Measurements from ENCODE around the gene DCTN4. TPM values are rescaled to one million over a fixed set of nuclear protein-coding genes. Genes with fewer than 3 reads are reported as not detected.
A peak's percentile ranks its signal among the peaks of the same experiment; 100 is the strongest.

DCTN4 gene
- total and polyA plus RNA-seq, 9 of the 15 experiments (the other 6 are each of a cell fraction or from before 2014, with no cell fraction given): 20.4 to 64.9 (median 49.9) TPM

DNA sequence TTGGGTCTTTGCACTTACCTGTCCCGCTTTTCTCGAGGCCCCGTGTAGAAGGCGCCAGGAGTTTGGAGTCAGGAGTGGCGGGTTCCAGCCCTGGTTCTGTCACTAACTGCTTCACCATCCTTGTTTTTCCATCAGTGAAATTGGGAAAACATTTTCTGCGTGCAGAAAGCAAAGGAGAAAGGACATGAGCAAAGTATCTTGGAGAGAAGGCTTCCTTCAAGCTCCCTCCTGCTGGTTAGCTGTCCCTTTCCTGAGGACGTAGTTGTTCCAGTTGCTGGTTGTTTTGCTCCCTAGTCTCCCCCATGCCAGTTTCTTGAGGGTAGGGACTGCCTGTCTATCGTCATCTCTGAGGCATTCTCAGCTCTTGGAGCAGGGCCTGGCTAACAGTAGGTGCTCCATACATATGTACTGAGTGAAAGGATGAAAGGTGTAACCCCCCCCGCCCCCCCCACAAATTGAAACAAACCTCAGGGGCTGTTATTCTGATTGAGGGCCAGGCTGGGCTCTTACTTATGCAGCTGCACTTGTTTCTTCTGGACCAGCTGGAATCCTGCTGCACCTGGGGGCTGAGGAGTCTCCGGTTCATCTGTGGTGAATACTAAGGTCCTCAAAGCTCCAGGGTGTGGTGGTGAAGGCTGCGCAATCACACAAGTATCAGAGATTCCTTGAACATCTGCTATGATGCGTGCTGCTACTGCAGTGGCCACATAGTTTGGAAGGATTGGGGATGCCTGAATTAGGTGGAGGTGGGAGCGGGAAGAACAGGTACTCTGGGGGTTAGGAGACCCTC, 20.8 kb upstream of the DCTN4 start:
- Histone ChIP-seq H3K9ac (ENCODE audit: insufficient read depth in 1 of 2, low read depth in 2 of 2, low read length in 2 of 2) (peak overlapping the region in 1 of 2 experiments; percentile 90; a peak in 2 of 4 replicates), H3K9me1 (ENCODE audit: control insufficient read depth, insufficient read depth, low read length) (no peaks in the 10 kb centered on the region), H3K4me2 (ENCODE audit: insufficient read depth, low read length) (peak overlapping the region; percentile 86; the same call in 1 of the 2 replicates), H3K27me3 (ENCODE audit: control insufficient read depth in 2 of 2, insufficient read depth in 2 of 2, low read length in 2 of 2) (no peaks in the 10 kb centered on the region), H2AFZ (ENCODE audit: low read depth, low read length) (peak overlapping the region; percentile 99; the same call in 1 of the 2 replicates), H3K79me2 (ENCODE audit: control insufficient read depth, insufficient read depth, low read length) (peaks cover 9% of the 10 kb centered on the region; the same call in 1 of the 3 replicates), H3K27ac (ENCODE audit: extremely low read depth, low read depth, low read length) (no peak overlapping the region), H3K4me1 (replicated peaks in 1 of 2; ENCODE audit: control insufficient read depth in 2 of 2, insufficient read depth in 2 of 2, low read length in 2 of 2) (peaks cover 21 to 24% of the 10 kb centered on the region in 2 experiments), H4K20me1 (replicated peaks; ENCODE audit: control insufficient read depth, insufficient read depth, low read length) (no peaks in the 10 kb centered on the region), H3K36me3 (ENCODE audit: control insufficient read depth, insufficient read depth, low read length) (no peaks in the 10 kb centered on the region), H3K4me3 (peak overlapping the region; percentile 72), H3K9me3 (replicated peaks; ENCODE audit: control insufficient read depth, insufficient read depth, low read depth, low read length) (no peaks in the 10 kb centered on the region)
- DNase-seq (ENCODE audit: extremely low read depth in 1 of 4, low spot score in 3 of 4) (no peak), ATAC-seq (no peak), FAIRE-seq (no peak)
- 37% methylated on average over 13 of the region's 13 CpGs for WGBS (ENCODE audit: insufficient coverage, low coverage, missing lambda C conversion rate)
- CTCF ChIA-PET (ENCODE audit: low intra/inter-chr PET ratio): interaction anchor here (0.7 kb wide), 1 partner anchor 217 kb away, joined by 3 read pairs; no protein-coding TSS in a partner anchor
- no TSS peak for BruUV-seq (replicated peaks)
- in situ Hi-C loops (cut with MboI): no loop called here
- POLR2A ChIA-PET: interaction anchor here (0.7 to 1.2 kb wide), 2 partner anchors 60 to 792 kb away, joined by 3 read pairs; no protein-coding TSS in a partner anchor
- intact Hi-C loops (cut with micrococcal nuclease): loop anchor here (1.0 to 10.0 kb wide), 5 partner anchors 17 to 325 kb away; partner anchors contain the start of gene RBM22
- TF ChIP-seq, protein P1, sequence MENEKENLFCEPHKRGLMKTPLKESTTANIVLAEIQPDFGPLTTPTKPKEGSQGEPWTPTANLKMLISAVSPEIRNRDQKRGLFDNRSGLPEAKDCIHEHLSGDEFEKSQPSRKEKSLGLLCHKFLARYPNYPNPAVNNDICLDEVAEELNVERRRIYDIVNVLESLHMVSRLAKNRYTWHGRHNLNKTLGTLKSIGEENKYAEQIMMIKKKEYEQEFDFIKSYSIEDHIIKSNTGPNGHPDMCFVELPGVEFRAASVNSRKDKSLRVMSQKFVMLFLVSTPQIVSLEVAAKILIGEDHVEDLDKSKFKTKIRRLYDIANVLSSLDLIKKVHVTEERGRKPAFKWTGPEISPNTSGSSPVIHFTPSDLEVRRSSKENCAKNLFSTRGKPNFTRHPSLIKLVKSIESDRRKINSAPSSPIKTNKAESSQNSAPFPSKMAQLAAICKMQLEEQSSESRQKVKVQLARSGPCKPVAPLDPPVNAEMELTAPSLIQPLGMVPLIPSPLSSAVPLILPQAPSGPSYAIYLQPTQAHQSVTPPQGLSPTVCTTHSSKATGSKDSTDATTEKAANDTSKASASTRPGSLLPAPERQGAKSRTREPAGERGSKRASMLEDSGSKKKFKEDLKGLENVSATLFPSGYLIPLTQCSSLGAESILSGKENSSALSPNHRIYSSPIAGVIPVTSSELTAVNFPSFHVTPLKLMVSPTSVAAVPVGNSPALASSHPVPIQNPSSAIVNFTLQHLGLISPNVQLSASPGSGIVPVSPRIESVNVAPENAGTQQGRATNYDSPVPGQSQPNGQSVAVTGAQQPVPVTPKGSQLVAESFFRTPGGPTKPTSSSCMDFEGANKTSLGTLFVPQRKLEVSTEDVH (IDR thresholded peaks at IDR 0.05; ENCODE audit: low read depth, partially characterized antibody): no peak
- TF ChIP-seq, protein P2, sequence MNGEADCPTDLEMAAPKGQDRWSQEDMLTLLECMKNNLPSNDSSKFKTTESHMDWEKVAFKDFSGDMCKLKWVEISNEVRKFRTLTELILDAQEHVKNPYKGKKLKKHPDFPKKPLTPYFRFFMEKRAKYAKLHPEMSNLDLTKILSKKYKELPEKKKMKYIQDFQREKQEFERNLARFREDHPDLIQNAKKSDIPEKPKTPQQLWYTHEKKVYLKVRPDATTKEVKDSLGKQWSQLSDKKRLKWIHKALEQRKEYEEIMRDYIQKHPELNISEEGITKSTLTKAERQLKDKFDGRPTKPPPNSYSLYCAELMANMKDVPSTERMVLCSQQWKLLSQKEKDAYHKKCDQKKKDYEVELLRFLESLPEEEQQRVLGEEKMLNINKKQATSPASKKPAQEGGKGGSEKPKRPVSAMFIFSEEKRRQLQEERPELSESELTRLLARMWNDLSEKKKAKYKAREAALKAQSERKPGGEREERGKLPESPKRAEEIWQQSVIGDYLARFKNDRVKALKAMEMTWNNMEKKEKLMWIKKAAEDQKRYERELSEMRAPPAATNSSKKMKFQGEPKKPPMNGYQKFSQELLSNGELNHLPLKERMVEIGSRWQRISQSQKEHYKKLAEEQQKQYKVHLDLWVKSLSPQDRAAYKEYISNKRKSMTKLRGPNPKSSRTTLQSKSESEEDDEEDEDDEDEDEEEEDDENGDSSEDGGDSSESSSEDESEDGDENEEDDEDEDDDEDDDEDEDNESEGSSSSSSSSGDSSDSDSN (IDR thresholded peaks at IDR 0.05; ENCODE audit: borderline replicate concordance in 1 of 2, low read depth in 2 of 2, low read length in 2 of 2): no peak
- TF ChIP-seq, protein P3, sequence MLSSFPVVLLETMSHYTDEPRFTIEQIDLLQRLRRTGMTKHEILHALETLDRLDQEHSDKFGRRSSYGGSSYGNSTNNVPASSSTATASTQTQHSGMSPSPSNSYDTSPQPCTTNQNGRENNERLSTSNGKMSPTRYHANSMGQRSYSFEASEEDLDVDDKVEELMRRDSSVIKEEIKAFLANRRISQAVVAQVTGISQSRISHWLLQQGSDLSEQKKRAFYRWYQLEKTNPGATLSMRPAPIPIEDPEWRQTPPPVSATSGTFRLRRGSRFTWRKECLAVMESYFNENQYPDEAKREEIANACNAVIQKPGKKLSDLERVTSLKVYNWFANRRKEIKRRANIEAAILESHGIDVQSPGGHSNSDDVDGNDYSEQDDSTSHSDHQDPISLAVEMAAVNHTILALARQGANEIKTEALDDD (IDR thresholded peaks at IDR 0.05): no peak
- TF ChIP-seq ZNF75A (CRISPR knock-in tag; IDR thresholded peaks at IDR 0.05) (no peak), ERF (CRISPR knock-in tag; IDR thresholded peaks at IDR 0.05) (no peak), ZNF707 (CRISPR knock-in tag; conservative IDR thresholded peaks at IDR 0.05) (no peak), ZNF174 (CRISPR knock-in tag; IDR thresholded peaks at IDR 0.05) (no peak), LCOR (CRISPR knock-in tag; IDR thresholded peaks at IDR 0.05) (no peak), PTRF (tag; IDR thresholded peaks at IDR 0.05) (no peak), NCOA1 (IDR thresholded peaks at IDR 0.05; ENCODE audit: low read depth) (no peak)
- TF ChIP-seq, protein P4, sequence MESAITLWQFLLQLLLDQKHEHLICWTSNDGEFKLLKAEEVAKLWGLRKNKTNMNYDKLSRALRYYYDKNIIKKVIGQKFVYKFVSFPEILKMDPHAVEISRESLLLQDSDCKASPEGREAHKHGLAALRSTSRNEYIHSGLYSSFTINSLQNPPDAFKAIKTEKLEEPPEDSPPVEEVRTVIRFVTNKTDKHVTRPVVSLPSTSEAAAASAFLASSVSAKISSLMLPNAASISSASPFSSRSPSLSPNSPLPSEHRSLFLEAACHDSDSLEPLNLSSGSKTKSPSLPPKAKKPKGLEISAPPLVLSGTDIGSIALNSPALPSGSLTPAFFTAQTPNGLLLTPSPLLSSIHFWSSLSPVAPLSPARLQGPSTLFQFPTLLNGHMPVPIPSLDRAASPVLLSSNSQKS (CRISPR knock-in tag; IDR thresholded peaks at IDR 0.05): no peak
